GM18907 (cell line): ENCODE results near the gene ETS2.

Experiments
- ATAC-seq: cut with Tn5 transposase; IDR thresholded peaks from one replicate; pipeline ENCODE4 v1.9.1; 2021; ENCODE audit warnings: mild to moderate bottlenecking, moderate library complexity; ENCODE audit not compliant: unreplicated experiment

The ETS2 gene

DNA sequence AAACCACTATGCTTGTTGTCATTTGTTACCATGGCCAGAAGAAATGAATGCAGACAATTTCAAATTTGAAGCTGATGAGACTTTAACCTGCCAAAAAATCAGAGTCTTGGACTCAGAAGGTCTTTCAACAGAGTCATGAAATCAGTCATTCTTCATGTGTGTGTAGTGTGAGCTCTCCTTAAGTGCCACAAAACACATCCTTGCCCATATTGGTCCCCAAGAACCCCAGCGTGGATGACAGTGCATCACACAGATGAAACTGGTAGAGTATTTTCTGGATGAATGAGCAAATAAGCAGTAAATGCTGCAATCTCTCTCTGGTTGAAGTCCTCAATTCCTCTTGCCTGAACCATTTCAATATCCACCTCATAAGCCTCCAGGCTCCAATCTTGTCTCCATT lies 28.7 kb upstream of the ETS2 start:
- no peak for ATAC-seq

- no peak for ATAC-seq
These were observed 28.2 kb upstream of the ETS2 start for GRCh38 chr21:38777531-38777930.

DNA sequence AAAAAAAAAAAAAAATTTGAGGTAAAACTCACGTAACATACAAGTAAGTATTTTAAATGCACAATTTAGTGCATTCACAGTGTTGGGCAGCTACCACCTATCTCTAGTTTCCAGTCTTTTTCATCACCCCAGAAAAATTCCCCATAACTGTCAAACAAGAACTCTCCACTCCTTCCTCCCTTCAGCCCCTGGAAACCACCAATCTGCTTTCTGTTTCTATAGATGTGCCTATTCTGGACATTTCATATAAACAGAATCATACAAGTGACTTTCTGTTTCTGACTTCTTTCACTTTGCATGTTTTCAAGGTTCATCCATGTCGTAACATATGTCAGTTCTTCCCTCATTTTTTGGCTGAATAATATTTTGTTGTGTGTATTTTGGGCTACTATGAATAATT lies 24.9 kb upstream of the ETS2 start:
- peak; percentile 79 for ATAC-seq

DNA sequence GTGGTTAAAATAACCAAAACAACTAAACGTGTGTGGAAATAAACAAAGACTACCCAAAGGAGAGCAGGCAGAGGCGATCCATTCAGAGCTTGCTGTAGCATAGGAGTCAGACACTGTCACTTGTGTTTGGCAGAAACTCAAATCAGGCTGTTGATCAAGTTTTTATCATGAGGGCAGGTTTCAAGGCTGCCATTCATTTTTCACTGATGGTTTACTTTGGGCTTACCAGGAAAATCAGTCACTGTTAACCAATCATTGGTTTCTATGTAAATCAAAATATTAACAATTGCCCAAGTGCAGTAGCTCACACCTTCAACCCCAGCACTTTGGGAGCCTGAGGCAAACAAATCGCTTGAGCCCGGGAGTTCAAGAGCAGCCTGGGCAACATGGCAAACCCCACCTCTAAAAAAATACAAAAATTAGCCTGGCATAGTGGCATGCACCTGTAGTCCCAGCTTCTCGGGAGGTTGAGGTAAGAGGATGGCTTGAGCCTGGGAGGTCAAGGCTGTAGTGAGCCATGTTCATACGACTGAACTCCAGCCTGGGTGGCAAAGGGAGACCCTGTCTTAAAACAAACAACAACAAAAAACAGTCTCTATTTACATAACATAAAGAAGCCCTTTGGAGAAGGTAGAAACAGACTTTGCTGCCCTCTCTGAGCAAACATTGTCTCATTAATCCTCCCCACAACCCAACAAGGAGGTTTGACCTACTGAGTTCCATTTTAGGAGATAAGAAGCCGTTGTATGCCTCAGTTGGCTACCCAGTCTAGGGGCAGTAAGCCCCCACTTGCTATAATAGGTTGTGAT lies 21.1 kb upstream of the ETS2 start:
- no peak for ATAC-seq

- no peak for ATAC-seq
These were observed 20.2 kb upstream of the ETS2 start for GRCh38 chr21:38785483-38785882.

GRCh38 chr21:38787016-38787415 lies 18.7 kb upstream of the ETS2 start:
- no peak for ATAC-seq

- no peak for ATAC-seq
These were observed 18.1 kb upstream of the ETS2 start for GRCh38 chr21:38787461-38788274.

GRCh38 chr21:38788275-38788905 lies 17.3 kb upstream of the ETS2 start:
- no peak for ATAC-seq

DNA sequence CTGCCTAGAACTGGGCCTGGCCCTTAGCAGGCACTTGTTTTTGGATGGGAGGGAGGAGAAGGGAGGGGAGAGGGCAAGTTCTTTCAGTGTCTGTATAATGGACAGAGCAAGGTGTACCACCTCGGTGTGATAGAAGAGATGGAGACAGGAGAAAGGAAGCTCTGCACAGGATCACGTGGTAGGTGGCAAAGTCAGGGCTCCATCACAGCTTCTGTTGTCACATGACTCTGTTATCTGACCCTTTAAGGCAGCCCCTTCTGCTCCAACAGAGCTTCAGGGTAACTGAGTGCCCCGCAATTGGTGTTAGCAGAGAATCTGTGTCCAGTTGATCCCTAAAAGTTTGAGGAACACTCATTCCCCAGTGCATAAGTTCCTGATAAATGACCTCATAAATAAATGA lies 16.5 kb upstream of the ETS2 start:
- ATAC-seq, result no peak

GRCh38 chr21:38790059-38790458 lies 15.7 kb upstream of the ETS2 start:
- ATAC-seq, result no peak

GRCh38 chr21:38790961-38791360 lies 14.8 kb upstream of the ETS2 start:
- no peak for ATAC-seq

- no peak for ATAC-seq
These were observed 12.9 kb upstream of the ETS2 start for GRCh38 chr21:38792676-38793459.

- no peak for ATAC-seq
These were observed 11.6 kb upstream of the ETS2 start for GRCh38 chr21:38793926-38794713.

GRCh38 chr21:38794978-38795377 lies 10.8 kb upstream of the ETS2 start:
- ATAC-seq, result no peak

DNA sequence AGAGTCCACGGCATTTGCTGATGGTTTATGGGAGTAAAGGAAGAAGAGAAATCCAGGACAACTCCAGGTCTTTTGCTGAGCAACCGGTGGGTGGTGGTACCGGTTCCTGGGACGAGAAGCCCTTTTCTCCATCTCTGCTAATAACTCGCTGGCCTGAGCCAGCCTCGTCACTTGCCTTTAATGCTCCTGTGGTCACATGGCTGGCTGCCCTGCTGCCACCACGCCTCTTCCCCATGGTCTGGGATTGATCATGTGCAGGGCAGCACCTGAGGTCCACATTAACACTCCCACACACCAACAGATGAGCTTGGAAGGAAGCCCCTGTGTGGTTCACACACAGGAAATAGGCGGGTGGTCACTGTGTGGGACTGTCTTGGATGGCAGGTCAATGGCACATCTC lies 10.3 kb upstream of the ETS2 start:
- no peak for ATAC-seq

DNA sequence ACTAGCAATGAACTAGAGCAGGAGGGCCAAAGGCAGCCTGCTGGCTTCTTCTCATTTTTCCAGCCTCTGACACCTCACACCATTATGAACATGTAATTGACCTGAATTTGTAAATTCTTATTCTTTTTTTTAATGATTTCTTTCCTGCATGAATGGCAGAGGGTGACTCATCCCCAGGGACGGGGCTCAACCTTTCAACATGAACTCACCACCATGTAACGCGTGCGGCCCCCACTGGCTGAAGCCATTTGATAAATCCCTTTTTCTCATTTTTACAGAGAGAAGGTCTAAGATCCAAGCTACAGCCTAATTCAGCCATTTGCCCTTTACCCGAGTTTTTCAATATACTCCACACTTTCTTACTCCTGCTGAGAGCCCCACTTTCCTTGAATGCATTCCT lies 9.3 kb upstream of the ETS2 start:
- ATAC-seq, result no peak

- no peak for ATAC-seq
These were observed 8.3 kb upstream of the ETS2 start for GRCh38 chr21:38797470-38797869.

DNA sequence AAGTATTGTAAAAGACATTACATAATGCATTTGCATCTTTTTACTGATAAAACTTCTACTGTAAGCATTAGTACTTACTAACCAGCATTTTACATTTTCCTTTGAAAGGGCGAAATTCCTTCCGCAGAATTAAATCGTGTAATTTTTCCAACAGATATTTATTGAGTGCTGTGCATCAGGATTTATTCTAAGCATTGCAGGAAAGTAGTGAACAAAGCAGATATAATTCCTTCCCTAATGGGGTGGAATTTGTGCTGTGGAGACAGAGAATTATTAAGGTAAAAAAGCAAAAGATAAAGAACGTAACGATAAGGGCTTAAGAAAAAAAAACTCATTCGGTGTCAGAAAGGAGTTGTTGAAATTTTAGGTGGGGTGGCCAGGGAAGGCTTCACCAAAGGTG lies 7.6 kb upstream of the ETS2 start:
- no peak for ATAC-seq

DNA sequence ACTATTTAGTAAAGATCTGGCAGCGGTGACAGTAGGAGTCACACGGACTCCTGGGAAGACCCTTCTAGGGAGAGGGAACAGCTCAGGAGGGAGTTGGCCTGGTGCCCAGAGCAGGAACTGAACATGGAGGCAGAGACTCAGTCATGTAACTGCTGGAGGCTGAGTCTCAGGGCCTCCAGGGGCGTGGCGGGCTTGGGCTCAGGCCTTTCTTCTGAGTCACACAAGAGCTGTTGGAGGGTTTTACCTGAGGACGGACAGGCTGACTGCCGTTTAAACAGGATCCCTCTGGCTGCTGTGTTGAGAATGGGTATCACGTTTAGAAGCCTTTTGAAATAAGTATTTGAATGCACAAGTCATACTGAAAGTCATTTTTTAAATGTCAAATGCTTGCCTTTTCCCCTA lies 7.2 kb upstream of the ETS2 start:
- no peak for ATAC-seq

GRCh38 chr21:38800046-38800758 lies 5.5 kb upstream of the ETS2 start:
- ATAC-seq, result no peak
